Nephron (organoid): ENCODE measurements around the gene DOCK6.

Source experiments
- H3K27ac Mint-ChIP-seq, 3 experiments: 2 replicates each; pipeline ENCODE4 v1.8.0; 2020; ENCODE audit warnings: mixed read lengths in 3 of 3, mild to moderate bottlenecking in 2 of 3, moderate library complexity in 1 of 3
- H3K27me3 Mint-ChIP-seq: 2 replicates; pipeline ENCODE4 v1.8.0; 2021; ENCODE audit warnings: low read depth, mild to moderate bottlenecking, moderate library complexity, mixed read lengths
- H3K36me3 Mint-ChIP-seq: 2 replicates; pipeline ENCODE4 v1.8.0; 2020; ENCODE audit warnings: low read depth, mixed read lengths
- H3K4me1 Mint-ChIP-seq: 2 replicates; pipeline ENCODE4 v1.8.0; 2020; ENCODE audit warnings: mixed read lengths
- H3K4me3 Mint-ChIP-seq, 3 experiments: 2 replicates each; pipeline ENCODE4 v1.8.0; 2020; ENCODE audit warnings: mild to moderate bottlenecking in 3 of 3, mixed read lengths in 3 of 3, moderate library complexity in 2 of 3
- H3K9me3 Mint-ChIP-seq: 2 replicates; pipeline ENCODE4 v1.8.0; 2020; ENCODE audit warnings: mixed read lengths
- CTCF ChIP-seq, 3 experiments: fragments of 200-600 bp; sonication (generic); IDR thresholded peaks; one replicate each; pipeline ENCODE4 v1.5.0; 2021; ENCODE audit warnings: antibody characterized with exemption in 3 of 3; ENCODE audit not compliant: unreplicated experiment in 3 of 3

The DOCK6 gene

GRCh38 chr19:11233073-11233472 lies 29.3 kb downstream of the DOCK6 start:
- no peaks in the 10 kb centered on the region for H3K9me3 Mint-ChIP-seq
- H3K27ac Mint-ChIP-seq, result no peak overlapping the region
- H3K27me3 Mint-ChIP-seq, result no peaks in the 10 kb centered on the region
- H3K4me3 Mint-ChIP-seq, result no peak overlapping the region
- no peaks in the 10 kb centered on the region for H3K4me1 Mint-ChIP-seq
- no peak for TF ChIP-seq CTCF (IDR thresholded peaks at IDR 0.05; ENCODE audit: unreplicated experiment in 3 of 3)
- peaks cover 22% of the 10 kb centered on the region for H3K36me3 Mint-ChIP-seq

DNA sequence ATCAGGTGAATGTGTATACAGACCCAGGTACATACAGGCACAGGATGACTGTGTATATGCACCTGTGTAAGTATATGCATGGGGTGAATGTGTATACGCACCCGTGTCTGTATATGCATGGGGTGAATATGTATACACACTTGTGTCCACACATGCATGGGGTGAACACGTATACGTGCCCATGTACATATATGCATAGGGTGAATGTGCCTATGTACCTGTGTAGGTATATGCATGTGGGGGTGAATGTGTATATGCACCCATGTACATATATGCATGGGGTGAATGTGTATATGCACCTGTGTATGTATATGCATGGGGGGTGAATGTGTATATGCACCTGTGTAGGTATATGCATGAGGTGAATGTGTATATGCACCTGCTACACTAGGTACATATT lies 29.8 kb downstream of the DOCK6 start:
- peaks cover 22% of the 10 kb centered on the region for H3K36me3 Mint-ChIP-seq
- no peak overlapping the region for H3K27ac Mint-ChIP-seq
- no peak for TF ChIP-seq CTCF (IDR thresholded peaks at IDR 0.05; ENCODE audit: unreplicated experiment in 3 of 3)
- H3K4me1 Mint-ChIP-seq, result no peaks in the 10 kb centered on the region
- no peaks in the 10 kb centered on the region for H3K27me3 Mint-ChIP-seq
- no peaks in the 10 kb centered on the region for H3K9me3 Mint-ChIP-seq
- H3K4me3 Mint-ChIP-seq, result no peak overlapping the region

GRCh38 chr19:11230621-11231386 lies 31.5 kb downstream of the DOCK6 start:
- no peak for TF ChIP-seq CTCF (IDR thresholded peaks at IDR 0.05; ENCODE audit: unreplicated experiment in 3 of 3)
- H3K4me3 Mint-ChIP-seq, result no peak overlapping the region
- no peaks in the 10 kb centered on the region for H3K9me3 Mint-ChIP-seq
- no peaks in the 10 kb centered on the region for H3K4me1 Mint-ChIP-seq
- H3K27me3 Mint-ChIP-seq, result no peaks in the 10 kb centered on the region
- peaks cover 32% of the 10 kb centered on the region for H3K36me3 Mint-ChIP-seq
- no peak overlapping the region for H3K27ac Mint-ChIP-seq

DNA sequence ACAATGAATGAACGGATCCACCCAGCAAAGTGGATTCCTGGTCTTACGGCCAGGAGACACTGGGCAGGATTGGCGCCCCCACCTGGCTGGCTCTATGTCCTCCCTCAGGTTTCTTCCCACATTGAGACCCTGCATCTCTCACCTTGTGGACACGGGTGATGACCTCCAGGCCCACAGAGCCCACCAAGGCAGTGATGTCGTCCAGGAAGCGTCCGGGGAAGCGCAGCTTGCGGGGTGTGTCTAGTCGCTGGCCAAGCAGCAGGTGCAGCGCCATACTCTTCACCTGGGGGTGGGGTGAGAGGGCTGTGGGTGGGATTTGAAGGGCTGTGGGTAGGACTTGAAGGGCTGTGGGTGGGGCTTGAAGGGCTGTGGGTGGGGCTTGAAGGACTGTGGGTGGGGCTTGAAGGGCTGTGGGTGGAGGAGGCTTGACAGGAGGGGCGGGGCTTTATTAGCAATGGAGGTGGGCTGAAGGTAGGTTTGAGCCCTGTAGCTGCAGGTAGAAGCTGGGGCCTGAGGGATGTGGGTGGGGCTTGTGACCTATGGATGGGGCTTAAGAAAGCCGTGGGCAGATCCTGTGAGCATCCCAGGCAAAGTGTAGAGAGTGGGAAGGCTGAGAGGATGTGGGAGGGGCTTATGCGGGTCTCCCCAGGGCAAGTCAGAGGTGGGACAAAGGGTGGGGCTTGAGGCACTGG lies 35.0 kb downstream of the DOCK6 start:
- peaks cover 38% of the 10 kb centered on the region for H3K36me3 Mint-ChIP-seq
- no peaks in the 10 kb centered on the region for H3K27me3 Mint-ChIP-seq
- no peak for TF ChIP-seq CTCF (IDR thresholded peaks at IDR 0.05; ENCODE audit: unreplicated experiment in 3 of 3)
- no peak overlapping the region for H3K4me3 Mint-ChIP-seq
- peaks cover 4% of the 10 kb centered on the region for H3K9me3 Mint-ChIP-seq
- no peak overlapping the region for H3K27ac Mint-ChIP-seq
- H3K4me1 Mint-ChIP-seq, result no peaks in the 10 kb centered on the region

GRCh38 chr19:11226716-11227166 lies 35.6 kb downstream of the DOCK6 start:
- no peak overlapping the region for H3K4me3 Mint-ChIP-seq

More at GRCh38 chr19:11226716-11227166, 35.6 kb downstream of the DOCK6 start:
- no peaks in the 10 kb centered on the region for H3K27me3 Mint-ChIP-seq
- peaks cover 8% of the 10 kb centered on the region for H3K9me3 Mint-ChIP-seq
- H3K36me3 Mint-ChIP-seq, result peaks cover 40% of the 10 kb centered on the region
- TF ChIP-seq CTCF (IDR thresholded peaks at IDR 0.05; ENCODE audit: unreplicated experiment in 3 of 3), result no peak
- no peak overlapping the region for H3K27ac Mint-ChIP-seq
- H3K4me1 Mint-ChIP-seq, result no peaks in the 10 kb centered on the region
